H1 (cell line): ENCODE results near the gene CHMP4B. TPM values are rescaled to one million over a fixed set of nuclear protein-coding genes. Genes with fewer than 3 reads are reported as not detected.

Experiments
- CTCF ChIA-PET: fragments of 300-600 bp; sonication (Branson Sonifier 250); formaldehyde crosslinking; loops from one replicate; lab custom pipeline; 2021; ENCODE audit not compliant: partially characterized antibody; lab: Charles Lee
- POLR2A ChIA-PET: fragments of 300-600 bp; sonication (Branson Sonifier 250); formaldehyde crosslinking; loops from one replicate; lab custom pipeline; 2021; ENCODE audit warnings: inconsistent platforms; ENCODE audit not compliant: partially characterized antibody; lab: Charles Lee
- DNase-seq, 2 experiments: peaks; one replicate each; pipeline versions ENCODE4 v3.0.0 to v3.0.0-alpha.2; 2010 to 2022; ENCODE audit warnings: low spot score in 2 of 2, low read depth in 1 of 2, mixed read lengths in 1 of 2
- FAIRE-seq: peaks from 2 replicates; lab custom pipeline; 2011; peaks lifted over from hg19 to GRCh38; lab: Jason Lieb, UNC
- H2AFZ ChIP-seq: 2 replicates; pipeline ENCODE4 v1.8.1; 2012; ENCODE audit warnings: low read length, inconsistent platforms
- H2AK5ac ChIP-seq: 2 replicates; pipeline ENCODE4 v1.6.1; 2013; ENCODE audit warnings: low read depth, low read length
- H2BK120ac ChIP-seq: replicated peaks from 2 replicates; pipeline ENCODE3; 2013; ENCODE audit warnings: low read depth, low read length, inconsistent platforms
- H2BK12ac ChIP-seq: 2 replicates; pipeline ENCODE4 v1.6.1; 2013; ENCODE audit warnings: low read depth, low read length
- H2BK15ac ChIP-seq: 2 replicates; pipeline ENCODE4 v1.6.1; 2013; ENCODE audit warnings: low read length
- H2BK20ac ChIP-seq: 2 replicates; pipeline ENCODE4 v1.6.1; 2013; ENCODE audit warnings: low read length
- H2BK5ac ChIP-seq: 2 replicates; pipeline ENCODE4 v1.6.1; 2013; ENCODE audit warnings: low read depth, low read length
- H3K14ac ChIP-seq: 2 replicates; pipeline ENCODE4 v1.6.1; 2013; ENCODE audit warnings: inconsistent platforms; ENCODE audit not compliant: insufficient read length
- H3K18ac ChIP-seq: 2 replicates; pipeline ENCODE4 v1.6.1; 2013; ENCODE audit warnings: low read length; ENCODE audit errors: extremely low read depth
- H3K23ac ChIP-seq: 2 replicates; pipeline ENCODE4 v1.6.1; 2013; ENCODE audit warnings: inconsistent platforms; ENCODE audit not compliant: insufficient read length
- H3K23me2 ChIP-seq: 2 replicates; pipeline ENCODE4 v1.6.1; 2013; ENCODE audit warnings: low read depth, low read length
- H3K27ac ChIP-seq: 2 replicates; pipeline ENCODE4 v1.6.1; 2011; ENCODE audit warnings: low read depth, low read length, inconsistent platforms
- H3K27me3 ChIP-seq, 4 experiments: replicated peaks in 1 of 4; 1 replicate in 1 of 4; 2 replicates in 3 of 4; pipeline versions ENCODE4 v1.6.1 to v1.8.1; 2011 to 2013; ENCODE audit warnings: low read length in 3 of 4, mild to moderate bottlenecking in 3 of 4, inconsistent platforms in 2 of 4, mixed read lengths in 2 of 4, moderate library complexity in 1 of 4; ENCODE audit not compliant: control insufficient read depth in 3 of 4, insufficient read depth in 3 of 4; ENCODE audit errors: extremely low read depth in 1 of 4
- H3K36me3 ChIP-seq, 4 experiments: 2 replicates each; pipeline versions ENCODE4 v1.6.1 to v1.8.1; 2011 to 2013; ENCODE audit warnings: mild to moderate bottlenecking in 4 of 4, low read length in 3 of 4, moderate library complexity in 2 of 4, control low read depth in 1 of 4, inconsistent platforms in 1 of 4; ENCODE audit not compliant: insufficient read depth in 4 of 4, control insufficient read depth in 2 of 4
- H3K4ac ChIP-seq: replicated peaks from 2 replicates; pipeline ENCODE3; 2013; ENCODE audit warnings: low read length, low read depth, mixed read lengths, inconsistent platforms; ENCODE audit not compliant: insufficient read length
- H3K4me1 ChIP-seq, 4 experiments: replicated peaks in 1 of 4; 1 replicate in 1 of 4; 2 replicates in 3 of 4; pipeline versions ENCODE4 v1.6.1 to v1.8.1; 2011 to 2013; ENCODE audit warnings: low read length in 3 of 4, inconsistent platforms in 2 of 4, mixed read lengths in 1 of 4; ENCODE audit not compliant: insufficient read depth in 4 of 4, control insufficient read depth in 3 of 4
- H3K4me2 ChIP-seq, 2 experiments: 2 replicates each; pipeline versions ENCODE4 v1.6.1 to v1.8.1; 2011 to 2013; ENCODE audit warnings: low read depth in 2 of 2, low read length in 2 of 2, control low read depth in 1 of 2, inconsistent platforms in 1 of 2, mild to moderate bottlenecking in 1 of 2; ENCODE audit not compliant: insufficient read depth in 1 of 2
- H3K4me3 ChIP-seq, 4 experiments: fragments of 200-600, 300-600 bp in 1 of 4; sonication (generic), shearing (Covaris generic), sonication (Bioruptor Twin) in 1 of 4; 2 replicates each; pipeline versions ENCODE4 v1.5.1 to v1.8.1; 2011 to 2016; ENCODE audit warnings: low read length in 4 of 4, low read depth in 3 of 4, control low read depth in 2 of 4, inconsistent platforms in 2 of 4, mild to moderate bottlenecking in 2 of 4, mixed read lengths in 1 of 4, moderate library complexity in 1 of 4; ENCODE audit not compliant: insufficient read depth in 2 of 4; ENCODE audit errors: extremely low read depth in 1 of 4
- H3K56ac ChIP-seq: replicated peaks from 2 replicates; pipeline ENCODE3; 2013; ENCODE audit warnings: low read depth, mild to moderate bottlenecking, mixed read lengths, low read length, inconsistent platforms; ENCODE audit not compliant: insufficient read length
- H3K79me1 ChIP-seq: 2 replicates; pipeline ENCODE4 v1.6.1; 2013; ENCODE audit warnings: low read depth, low read length, control low read depth
- H3K79me2 ChIP-seq, 2 experiments: 2 replicates each; pipeline versions ENCODE4 v1.6.1 to v1.8.1; 2012 to 2013; ENCODE audit warnings: low read length in 2 of 2, mild to moderate bottlenecking in 2 of 2, inconsistent platforms in 1 of 2; ENCODE audit not compliant: insufficient read depth in 2 of 2, control insufficient read depth in 1 of 2
- H3K9ac ChIP-seq, 4 experiments: replicated peaks in 1 of 4; 1 replicate in 1 of 4; 2 replicates in 3 of 4; pipeline versions ENCODE4 v1.6.1 to v1.8.1; 2011 to 2013; ENCODE audit warnings: low read depth in 3 of 4, low read length in 3 of 4, control low read depth in 2 of 4, mild to moderate bottlenecking in 2 of 4, moderate library complexity in 2 of 4, inconsistent platforms in 1 of 4; ENCODE audit errors: extremely low read depth in 1 of 4
- H3K9me3 ChIP-seq, 2 experiments: 2 replicates each; pipeline versions ENCODE4 v1.6.1 to v1.8.1; 2012 to 2013; ENCODE audit warnings: mild to moderate bottlenecking in 2 of 2, moderate library complexity in 2 of 2, control low read depth in 1 of 2, inconsistent platforms in 1 of 2, low read depth in 1 of 2, low read length in 1 of 2, mixed read lengths in 1 of 2; ENCODE audit not compliant: insufficient read depth in 2 of 2
- H4K20me1 ChIP-seq, 2 experiments: replicated peaks in 1 of 2; 2 replicates each; pipeline versions ENCODE3 to v1.8.1; 2011 to 2013; ENCODE audit warnings: inconsistent platforms in 2 of 2, low read length in 2 of 2, mild to moderate bottlenecking in 1 of 2; ENCODE audit not compliant: insufficient read depth in 2 of 2, control insufficient read depth in 1 of 2
- H4K5ac ChIP-seq: 2 replicates; pipeline ENCODE4 v1.6.1; 2013; ENCODE audit warnings: low read length, low read depth, mixed read lengths, inconsistent platforms; ENCODE audit not compliant: insufficient read length
- H4K8ac ChIP-seq: 2 replicates; pipeline ENCODE4 v1.8.0; 2013; ENCODE audit warnings: mild to moderate bottlenecking, moderate library complexity, low read length, inconsistent platforms; ENCODE audit not compliant: insufficient read depth; ENCODE audit errors: extremely low read depth
- H4K91ac ChIP-seq: replicated peaks from 2 replicates; pipeline ENCODE3; 2013; ENCODE audit warnings: low read length, mixed read lengths, inconsistent platforms; ENCODE audit not compliant: insufficient read length
- ASH2L ChIP-seq: fragments of 200-600, 300-600 bp; sonication (generic); IDR thresholded peaks from one replicate; pipeline ENCODE4 v1.7.1; 2017; ENCODE audit warnings: low read length
- BRCA1 ChIP-seq: IDR thresholded peaks from 2 replicates; pipeline ENCODE4 v1.6.1; 2012; ENCODE audit warnings: low read depth, low read length, improper control_type of control experiment
- CBX5 ChIP-seq: fragments of 300-800, 300-1000 bp; sonication (generic); IDR thresholded peaks from 2 replicates; pipeline ENCODE4 v1.7.1; 2016; ENCODE audit warnings: antibody characterized with exemption, low read length, low read depth
- EGR1 ChIP-seq: IDR thresholded peaks from 2 replicates; pipeline ENCODE4 v1.6.1; 2011; ENCODE audit warnings: low read depth, low read length, borderline replicate concordance
- KDM4A ChIP-seq: IDR thresholded peaks from one replicate; pipeline ENCODE4 v1.7.1; 2012; ENCODE audit warnings: low read depth, mild to moderate bottlenecking, moderate library complexity, low read length, inconsistent platforms; ENCODE audit not compliant: severe bottlenecking
- RAD21 ChIP-seq, 2 experiments: IDR thresholded peaks in 1 of 2; conservative IDR thresholded peaks in 1 of 2; 2 replicates each; pipeline ENCODE4 v1.6.1; 2011; ENCODE audit warnings: low read depth in 2 of 2, low read length in 2 of 2, improper control_type of control experiment in 1 of 2, inconsistent platforms in 1 of 2, mild to moderate bottlenecking in 1 of 2, moderate library complexity in 1 of 2
- RNF2 ChIP-seq: fragments of 200-900, 300-1000 bp; sonication (generic); IDR thresholded peaks from 2 replicates; pipeline ENCODE4 v1.7.1; 2016; ENCODE audit warnings: borderline replicate concordance, low read depth, mild to moderate bottlenecking, antibody characterized with exemption, low read length; ENCODE audit not compliant: poor library complexity, severe bottlenecking; ENCODE audit errors: missing control alignments
- SIN3A ChIP-seq, 2 experiments: IDR thresholded peaks in 1 of 2; conservative IDR thresholded peaks in 1 of 2; 2 replicates each; pipeline ENCODE4 v1.6.1; 2011 to 2012; ENCODE audit warnings: low read length in 2 of 2, improper control_type of control experiment in 1 of 2, low read depth in 1 of 2, mild to moderate bottlenecking in 1 of 2
- SP1 ChIP-seq: IDR thresholded peaks from 2 replicates; pipeline ENCODE4 v1.6.1; 2011; ENCODE audit warnings: low read depth, low read length
- SUZ12 ChIP-seq: fragments of 200-600 bp; sonication (generic); IDR thresholded peaks from 2 replicates; pipeline ENCODE4 v1.6.1; 2012; ENCODE audit warnings: mild to moderate bottlenecking, inconsistent platforms, low read length, moderate library complexity, mixed read lengths
- WGBS, 2 experiments: shearing (Covaris generic) in 1 of 2; methylation state at CpG; one replicate each; pipeline versions ENCODE4 v1.1.6 to v1.1.7; 2013 to 2015; ENCODE audit warnings: low lambda C conversion rate in 2 of 2, mixed read lengths in 2 of 2, inconsistent platforms in 1 of 2, low coverage in 1 of 2, missing lambda C conversion rate in 1 of 2; ENCODE audit not compliant: insufficient replicate concordance in 2 of 2, insufficient coverage in 1 of 2, insufficient read length in 1 of 2; ENCODE audit errors: extremely low coverage in 1 of 2, missing lambda C conversion rate in 1 of 2; 5-methylcytosine and 5-hydroxymethylcytosine counted together
- polyA plus RNA-seq, 7 experiments: library from polyadenylated mRNA; depleted of rRNA in 3 of 7; stranded (reverse) in 5 of 7; unstranded in 2 of 7; fragments of >200 nt in 5 of 7; fragments of 200-250 nt in 2 of 7; gene quantifications; 1 replicate in 5 of 7; 2 replicates in 1 of 7; 4 replicates in 1 of 7; pipeline versions ENCODE4 v1.2.1 to v1.2.3, GENCODE V29; 2011 to 2013; ENCODE audit warnings: missing spikeins in 2 of 7, mixed read lengths in 2 of 7
- total RNA-seq: library from RNA; stranded (reverse); fragmentation: NEBNext Ultra II Directional; extraction: Animal tissue kit (Norgen Biotek cat#: 25700); gene quantifications from 2 replicates; pipeline ENCODE4 v1.2.1, GENCODE V29; 2021

CHMP4B gene
- total and polyA plus RNA-seq, 2 of the 8 experiments (the other 6 are each of a cell fraction or from before 2014, with no cell fraction given), result 38.6 to 66.3 TPM

GRCh38 chr20:33864324-33864963 lies 53.3 kb downstream of the CHMP4B start:
- Histone ChIP-seq H3K4me1 (peaks cover 0 to 5% (median 4%) of the 10 kb centered on the region in 4 experiments; a peak in 4 of 7 replicates), H3K4me3 (no peak overlapping the region), H3K4me2 (no peak overlapping the region), H3K79me2 (no peaks in the 10 kb centered on the region), H3K9me3 (no peaks in the 10 kb centered on the region), H3K4ac (no peak overlapping the region), H2BK20ac (no peak overlapping the region), H4K8ac (no peak overlapping the region), H3K36me3 (no peaks in the 10 kb centered on the region), H2BK120ac (no peak overlapping the region), H3K27ac (no peak overlapping the region), H3K14ac (no peak overlapping the region), H3K56ac (no peak overlapping the region), H4K5ac (no peak overlapping the region), H3K9ac (no peak overlapping the region), H2BK15ac (no peak overlapping the region), H3K23ac (no peak overlapping the region), H2AK5ac (no peak overlapping the region), H3K23me2 (no peaks in the 10 kb centered on the region), H4K20me1 (no peaks in the 10 kb centered on the region), H3K27me3 (no peaks in the 10 kb centered on the region), H2BK5ac (no peak overlapping the region), H3K18ac (no peak overlapping the region), H2AFZ (no peak overlapping the region), H4K91ac (no peak overlapping the region), H2BK12ac (no peak overlapping the region), H3K79me1 (no peaks in the 10 kb centered on the region)
- POLR2A ChIA-PET, result no interaction called here
- 88% methylated on average over 15 of the region's 15 CpGs; no CpG with 5 or more reads in 1 of the 2 experiments for WGBS, 2 experiments
- CTCF ChIA-PET, result interaction anchor here (1.0 to 2.3 kb wide), 4 partner anchors 50 to 325 kb away, joined by 3 to 32 read pairs (median 10); no protein-coding TSS in a partner anchor
- no peak for DNase-seq
- FAIRE-seq, result no peak
- no peak for TF ChIP-seq RAD21 (IDR thresholded peaks at IDR 0.05 in 1 of 2, conservative IDR thresholded peaks at IDR 0.05 in 1 of 2; ENCODE audit: low read depth in 2 of 2, low read length in 2 of 2)
- TF ChIP-seq RNF2, result no peak
- no peak for TF ChIP-seq SUZ12
- TF ChIP-seq BRCA1, result no peak
- no peak for TF ChIP-seq SIN3A (conservative IDR thresholded peaks at IDR 0.05 in 1 of 2, IDR thresholded peaks at IDR 0.05 in 1 of 2; ENCODE audit: low read depth in 1 of 2, low read length in 2 of 2)
- no peak for TF ChIP-seq SP1
- TF ChIP-seq ASH2L, result no peak
- TF ChIP-seq CBX5, result no peak
- TF ChIP-seq KDM4A, result no peak
- no peak for TF ChIP-seq EGR1
- TF ChIP-seq, all 59 proteins: peak for 0
